Cardiac fibroblast (primary cell): ENCODE data around the gene SLC43A2.

Source experiments
- DNase-seq, 2 donors: peaks; one replicate each; pipeline versions ENCODE4 v3.0.0 to v3.0.0-alpha.2; 2010; ENCODE audit warnings: low read depth in 2 of 2
- H3K4me3 ChIP-seq, 2 donors: replicated peaks in 1 of 2; 1 replicate in 1 of 2; 2 replicates in 1 of 2; pipeline ENCODE4 v1.5.1; 2011; ENCODE audit warnings: low read depth in 2 of 2, low read length in 2 of 2, mild to moderate bottlenecking in 2 of 2, moderate library complexity in 1 of 2
- TF ChIP-seq, protein P1 (sequence below): IDR thresholded peaks from one replicate; pipeline ENCODE4 v1.5.1; 2011; ENCODE audit warnings: low read depth, mild to moderate bottlenecking, low read length, inconsistent platforms

The SLC43A2 gene

DNA sequence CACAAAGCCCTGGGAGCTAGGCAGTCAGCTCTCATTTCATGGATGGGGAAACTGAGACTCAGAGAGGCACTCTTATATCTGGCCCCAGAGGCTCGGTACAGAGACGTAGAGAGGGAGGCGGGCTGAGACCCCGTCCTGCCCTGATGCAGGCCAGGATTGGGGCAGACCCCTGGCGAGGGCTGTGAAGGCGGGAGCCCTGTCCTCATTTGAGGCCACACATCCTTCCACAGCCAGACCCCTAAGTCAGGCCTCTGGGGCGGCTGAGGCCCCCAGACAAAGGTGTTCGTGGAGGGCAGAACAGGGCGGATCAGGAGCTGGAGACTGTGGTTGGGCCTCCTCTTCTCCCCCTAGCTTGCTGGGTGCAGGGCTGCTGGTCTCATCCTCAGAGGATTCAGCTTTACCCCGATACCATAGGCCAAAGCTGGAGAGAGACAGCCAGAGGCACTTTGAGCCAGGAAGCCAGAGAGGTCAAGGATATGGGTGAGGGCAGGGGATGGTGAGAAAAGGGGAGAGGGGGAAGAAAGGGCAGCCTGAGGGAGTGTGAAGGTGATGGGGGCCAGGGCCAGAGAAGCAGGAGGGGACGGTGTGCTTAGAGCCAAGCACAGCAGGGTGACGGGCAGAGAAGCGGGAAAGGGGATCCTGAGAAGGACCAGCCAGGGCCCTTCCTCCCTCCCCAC is 17.7 kb upstream of the SLC43A2 start:
- DNase-seq: no peak
- TF ChIP-seq, protein P1, sequence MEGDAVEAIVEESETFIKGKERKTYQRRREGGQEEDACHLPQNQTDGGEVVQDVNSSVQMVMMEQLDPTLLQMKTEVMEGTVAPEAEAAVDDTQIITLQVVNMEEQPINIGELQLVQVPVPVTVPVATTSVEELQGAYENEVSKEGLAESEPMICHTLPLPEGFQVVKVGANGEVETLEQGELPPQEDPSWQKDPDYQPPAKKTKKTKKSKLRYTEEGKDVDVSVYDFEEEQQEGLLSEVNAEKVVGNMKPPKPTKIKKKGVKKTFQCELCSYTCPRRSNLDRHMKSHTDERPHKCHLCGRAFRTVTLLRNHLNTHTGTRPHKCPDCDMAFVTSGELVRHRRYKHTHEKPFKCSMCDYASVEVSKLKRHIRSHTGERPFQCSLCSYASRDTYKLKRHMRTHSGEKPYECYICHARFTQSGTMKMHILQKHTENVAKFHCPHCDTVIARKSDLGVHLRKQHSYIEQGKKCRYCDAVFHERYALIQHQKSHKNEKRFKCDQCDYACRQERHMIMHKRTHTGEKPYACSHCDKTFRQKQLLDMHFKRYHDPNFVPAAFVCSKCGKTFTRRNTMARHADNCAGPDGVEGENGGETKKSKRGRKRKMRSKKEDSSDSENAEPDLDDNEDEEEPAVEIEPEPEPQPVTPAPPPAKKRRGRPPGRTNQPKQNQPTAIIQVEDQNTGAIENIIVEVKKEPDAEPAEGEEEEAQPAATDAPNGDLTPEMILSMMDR: no peak
- H3K4me3 ChIP-seq: no peak overlapping the region

DNA sequence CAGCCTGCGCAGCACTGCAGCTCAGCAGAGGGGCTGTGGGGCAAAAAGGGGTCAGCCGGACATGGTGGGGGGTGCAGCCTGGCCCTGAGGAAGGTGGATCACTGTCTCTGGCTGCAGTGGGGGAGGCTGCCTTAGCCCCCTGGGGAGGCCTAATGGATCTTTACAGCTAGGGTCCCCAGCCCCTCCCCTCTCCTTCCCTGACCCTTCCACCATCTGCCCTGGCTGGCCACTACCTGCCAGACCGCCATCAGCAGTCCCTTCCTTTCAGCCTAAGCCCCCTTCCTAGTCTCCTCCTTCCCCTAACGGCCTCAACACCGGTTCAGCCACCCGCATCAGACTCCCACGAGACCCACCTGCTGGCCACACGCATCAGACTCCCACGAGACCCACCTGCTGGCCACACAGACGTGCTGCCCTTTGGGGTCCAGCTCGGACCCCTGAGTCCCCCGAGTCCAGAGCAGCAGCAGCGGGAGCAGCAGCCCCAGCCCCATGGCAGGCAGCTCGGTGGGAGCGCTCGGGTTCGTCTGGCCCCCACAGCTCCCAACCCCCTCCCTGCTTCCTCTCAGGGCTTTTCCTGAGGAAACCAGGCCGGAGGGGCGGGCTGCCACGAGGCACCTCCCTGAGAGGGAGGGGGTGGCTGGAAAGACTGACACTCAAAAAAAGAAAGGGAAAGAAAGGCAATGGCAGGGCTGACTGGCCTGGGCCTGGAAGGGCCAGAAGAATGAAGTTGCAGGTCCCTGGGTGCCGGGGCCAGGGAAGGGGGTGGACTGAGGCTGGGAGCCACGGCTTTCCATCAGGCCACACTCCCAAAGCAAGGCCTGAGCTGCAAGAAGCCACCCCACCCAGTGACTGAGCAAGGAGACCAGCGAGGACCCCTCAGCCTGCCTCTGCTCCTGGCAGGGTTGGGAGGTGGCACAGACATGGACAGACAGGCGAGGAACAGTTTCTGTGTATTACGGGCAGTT is 16.9 kb upstream of the SLC43A2 start, which contains the start of gene SCARF1:
TSS of gene SCARF1 (minus strand) at position 526 of the 965 bp plus-strand sequence. CDS start at position 491, 35 bp downstream.
- no peak within 1 kb of the TSS for H3K4me3 ChIP-seq

DNA sequence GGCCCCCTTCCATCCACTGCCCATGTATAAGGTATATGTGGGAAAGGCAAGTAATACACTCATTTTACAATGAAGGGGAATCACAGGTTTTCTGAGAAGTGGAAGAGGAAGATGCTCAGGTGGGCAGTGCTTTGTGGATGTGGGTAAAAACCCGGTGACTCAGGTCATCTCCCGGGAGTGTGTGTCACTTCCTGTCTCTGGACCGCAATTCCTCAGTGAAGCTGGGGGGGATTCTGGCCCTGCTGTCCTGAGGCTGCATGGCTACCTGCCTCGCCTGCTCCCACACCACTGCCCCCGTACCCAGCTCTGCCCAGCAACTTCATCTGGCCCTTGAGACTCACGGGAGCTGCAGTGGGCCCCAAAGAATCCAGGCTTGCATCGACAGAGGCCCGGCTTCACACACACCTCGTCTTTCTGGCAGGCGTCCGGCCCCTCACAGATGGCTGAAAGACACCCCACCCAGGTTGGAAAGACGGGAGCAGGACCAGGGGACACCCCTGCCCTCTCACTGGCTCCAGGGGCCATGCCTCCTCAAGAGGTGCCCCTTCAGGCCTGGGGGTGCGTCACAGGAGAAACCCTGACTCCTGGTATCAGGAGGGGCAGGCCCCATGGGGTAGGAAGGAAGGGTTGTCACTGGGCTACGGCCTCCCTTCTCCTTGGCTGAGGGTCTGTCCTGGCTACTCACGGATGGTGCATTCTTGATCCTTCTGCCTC is 16.0 kb upstream of the SLC43A2 start:
- TF ChIP-seq, protein P1: no peak
- H3K4me3 ChIP-seq: no peak overlapping the region
- DNase-seq: peak in 1 of 2 donors; percentile 67

More for the DNA sequence above, 16.9 kb upstream of the SLC43A2 start, which contains the start of gene SCARF1:
- DNase-seq: no peak
- TF ChIP-seq, protein P1: no peak

DNA sequence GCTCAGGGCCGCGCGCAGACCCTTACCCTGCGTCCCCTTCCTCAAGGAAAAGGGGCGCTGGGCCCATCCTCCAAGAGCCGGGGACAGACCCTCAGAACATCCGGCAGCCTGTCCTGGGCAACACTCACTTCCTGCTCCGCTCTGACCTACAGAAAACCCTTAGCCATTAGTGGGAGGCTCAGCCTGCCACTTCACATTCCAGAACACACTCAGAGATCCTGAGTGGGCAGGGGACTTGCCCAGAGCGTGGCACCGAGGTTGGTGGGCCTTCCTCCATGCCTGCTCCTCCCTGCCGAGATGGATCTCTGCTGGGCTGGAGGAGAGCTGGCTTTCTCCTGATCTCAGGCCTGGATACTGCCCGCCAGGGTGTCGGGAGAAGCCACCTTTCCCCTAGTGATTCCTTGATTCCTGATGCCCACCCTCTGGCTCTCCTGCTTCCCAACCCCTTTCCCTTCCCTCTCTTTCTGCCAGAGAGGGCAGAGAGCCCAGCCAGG is 15.4 kb upstream of the SLC43A2 start:
- peak in 1 of 2 donors; percentile 18 for DNase-seq
- TF ChIP-seq, protein P1: no peak
- H3K4me3 ChIP-seq: no peak overlapping the region

DNA sequence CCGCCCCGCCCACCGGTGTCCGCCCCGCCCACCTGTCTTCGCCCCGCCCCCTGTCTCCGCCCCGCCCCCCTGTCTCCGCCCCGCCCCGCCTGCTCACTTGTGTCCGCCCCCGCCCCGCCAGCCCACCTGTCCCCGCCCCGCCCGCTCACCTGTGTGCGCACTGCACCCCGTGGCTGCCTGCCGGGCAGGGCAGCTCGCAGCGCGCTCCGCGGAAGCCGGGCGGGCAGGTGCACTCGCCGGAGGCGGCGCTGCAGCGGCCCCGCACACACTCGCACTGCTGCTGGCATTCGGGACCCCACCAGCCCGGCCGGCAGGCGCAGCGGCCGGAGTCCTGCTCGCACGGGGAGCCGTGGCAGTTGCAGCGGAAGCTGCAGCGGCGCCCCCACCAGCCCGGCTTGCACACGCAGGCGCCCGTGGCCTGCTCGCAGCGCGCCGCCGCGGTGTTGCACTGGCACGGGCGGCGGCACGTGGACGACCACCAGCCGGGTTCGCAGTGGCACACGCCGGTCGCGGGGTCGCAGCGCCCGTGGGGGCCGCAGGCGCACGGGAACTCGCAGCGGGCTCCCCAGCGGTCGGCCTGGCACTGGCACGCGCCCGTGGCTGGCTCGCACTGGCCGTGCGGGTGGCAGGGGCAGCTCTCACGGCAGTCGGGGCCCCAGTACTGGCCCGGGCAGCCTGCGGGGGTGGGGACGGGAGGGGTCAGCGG is 14.8 kb upstream of the SLC43A2 start:
- TF ChIP-seq, protein P1: no peak
- no peak for DNase-seq

DNA sequence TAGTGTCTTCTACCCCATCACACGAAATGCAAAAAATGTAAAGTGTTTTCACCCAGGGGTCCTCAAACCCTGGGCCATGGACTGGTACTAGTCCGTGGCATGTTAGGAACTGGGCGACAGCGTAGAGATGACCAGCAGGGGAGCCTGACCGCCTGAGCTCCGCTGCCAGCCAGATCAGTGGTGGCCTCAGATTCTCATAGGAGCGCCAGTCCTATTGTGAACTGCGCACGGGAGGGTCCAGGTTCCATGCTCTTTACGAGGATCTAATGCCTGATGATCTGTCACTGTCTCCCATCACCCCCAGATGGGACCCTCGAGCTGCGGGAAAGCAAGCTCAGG is 12.4 kb upstream of the SLC43A2 start:
- no peak for DNase-seq
- no peak overlapping the region for H3K4me3 ChIP-seq
- TF ChIP-seq, protein P1: no peak

More for the DNA sequence above, 14.8 kb upstream of the SLC43A2 start:
- H3K4me3 ChIP-seq: peak overlapping the region in 1 of 2 donors; percentile 34
